TTC549 (cell line): ENCODE measurements around the gene SLC24A3.

Experiments used
- FAIRE-seq: peaks from 2 replicates; lab custom pipeline; 2012; peaks lifted over from hg19 to GRCh38; lab: Jason Lieb, UNC

The SLC24A3 gene

DNA sequence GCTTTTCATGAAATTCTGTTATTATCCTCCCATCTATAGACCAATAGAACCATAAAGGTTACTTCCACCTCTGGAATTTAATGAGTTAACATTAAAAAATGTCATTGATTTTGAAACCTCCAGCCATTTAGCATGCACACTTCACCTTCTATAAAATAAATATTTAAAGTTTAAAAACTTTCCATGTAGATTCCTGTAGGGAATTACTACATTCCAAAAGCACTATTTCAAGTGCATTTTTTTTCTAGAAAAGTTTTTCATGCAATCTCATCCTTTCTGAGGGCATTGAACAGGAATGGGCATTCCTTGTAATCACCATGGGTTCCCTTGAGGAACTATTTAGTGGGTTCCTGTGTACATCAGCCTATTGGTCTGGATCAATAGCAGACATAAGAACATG, 291.8 kb downstream of the SLC24A3 start:
- no peak for FAIRE-seq

DNA sequence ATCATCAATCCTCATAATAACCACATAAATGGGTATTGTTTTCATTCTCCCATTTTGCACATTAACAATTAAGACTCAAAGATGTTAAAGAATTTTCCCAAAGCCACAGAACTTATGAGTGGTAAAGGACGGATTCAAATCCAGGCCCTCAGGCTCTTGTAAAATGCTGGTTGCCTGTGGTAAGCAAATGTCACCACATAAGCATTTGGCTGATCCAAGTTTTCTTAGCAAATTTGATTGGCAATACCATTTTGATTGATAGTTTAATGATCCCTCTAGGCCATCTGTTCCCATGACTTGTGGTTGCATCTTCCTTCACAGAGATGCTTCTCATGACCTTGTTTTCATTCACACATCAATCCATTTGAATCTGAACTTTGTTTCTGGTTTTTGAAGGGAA, 293.6 kb downstream of the SLC24A3 start:
- FAIRE-seq = no peak

DNA sequence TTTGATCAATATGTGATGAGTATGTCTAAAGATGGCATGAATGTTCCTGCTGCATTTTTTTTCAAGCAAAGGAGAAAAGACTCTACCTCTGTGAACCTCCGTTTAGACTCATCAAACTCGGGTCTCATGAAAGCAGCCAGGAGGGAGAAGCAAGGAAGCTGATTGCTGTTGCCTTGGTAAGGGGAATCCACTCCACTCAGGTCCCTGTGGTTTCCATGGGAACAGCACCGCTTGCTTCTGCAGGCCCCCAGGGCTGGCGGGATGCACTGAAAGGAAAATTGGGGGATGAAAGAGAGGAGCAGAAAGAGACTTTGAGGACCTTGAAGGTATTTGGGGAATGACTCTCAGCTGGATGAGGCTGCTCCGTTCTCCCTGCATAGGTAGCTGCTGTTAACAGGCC, 296.0 kb downstream of the SLC24A3 start:
- FAIRE-seq = no peak

DNA sequence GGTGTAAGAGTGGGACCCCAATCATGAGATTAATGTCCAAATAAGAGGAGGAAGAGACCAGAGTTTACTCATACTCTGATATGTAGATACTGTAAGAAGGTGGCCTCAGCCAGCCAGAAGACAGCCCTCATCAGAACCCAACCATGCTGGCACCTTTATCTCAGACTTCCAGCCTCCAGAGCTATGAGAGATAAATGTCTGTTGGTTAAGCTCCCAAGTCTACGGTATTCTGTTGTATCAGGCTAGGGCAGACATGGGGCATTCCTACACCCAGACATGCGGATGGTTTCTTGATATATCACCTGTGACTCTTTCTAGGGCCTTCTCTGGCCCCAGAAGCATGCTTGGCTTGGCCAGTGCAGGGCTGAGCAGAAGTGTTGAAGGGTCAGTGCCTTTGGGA, 298.2 kb downstream of the SLC24A3 start:
- FAIRE-seq = no peak

DNA sequence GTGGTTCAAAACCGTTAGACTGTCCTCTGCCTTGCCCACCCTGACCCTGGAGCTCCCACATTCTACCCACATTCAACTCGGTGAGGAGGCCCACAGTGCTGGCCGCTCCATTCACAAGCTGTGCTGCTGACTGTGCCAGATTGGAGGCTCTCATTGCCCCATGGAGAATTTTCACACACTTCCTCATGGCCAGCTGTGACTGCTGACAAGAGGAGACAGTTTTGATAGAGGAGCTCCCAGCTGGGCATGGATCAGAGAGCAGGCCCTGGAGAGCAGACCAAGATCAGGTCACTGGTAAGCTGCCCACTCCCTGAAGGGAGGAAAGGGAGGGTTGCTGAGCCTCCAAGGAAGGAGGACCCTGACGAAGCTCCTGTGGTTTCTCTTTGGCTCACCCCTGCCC, 299.5 kb downstream of the SLC24A3 start:
- no peak for FAIRE-seq

DNA sequence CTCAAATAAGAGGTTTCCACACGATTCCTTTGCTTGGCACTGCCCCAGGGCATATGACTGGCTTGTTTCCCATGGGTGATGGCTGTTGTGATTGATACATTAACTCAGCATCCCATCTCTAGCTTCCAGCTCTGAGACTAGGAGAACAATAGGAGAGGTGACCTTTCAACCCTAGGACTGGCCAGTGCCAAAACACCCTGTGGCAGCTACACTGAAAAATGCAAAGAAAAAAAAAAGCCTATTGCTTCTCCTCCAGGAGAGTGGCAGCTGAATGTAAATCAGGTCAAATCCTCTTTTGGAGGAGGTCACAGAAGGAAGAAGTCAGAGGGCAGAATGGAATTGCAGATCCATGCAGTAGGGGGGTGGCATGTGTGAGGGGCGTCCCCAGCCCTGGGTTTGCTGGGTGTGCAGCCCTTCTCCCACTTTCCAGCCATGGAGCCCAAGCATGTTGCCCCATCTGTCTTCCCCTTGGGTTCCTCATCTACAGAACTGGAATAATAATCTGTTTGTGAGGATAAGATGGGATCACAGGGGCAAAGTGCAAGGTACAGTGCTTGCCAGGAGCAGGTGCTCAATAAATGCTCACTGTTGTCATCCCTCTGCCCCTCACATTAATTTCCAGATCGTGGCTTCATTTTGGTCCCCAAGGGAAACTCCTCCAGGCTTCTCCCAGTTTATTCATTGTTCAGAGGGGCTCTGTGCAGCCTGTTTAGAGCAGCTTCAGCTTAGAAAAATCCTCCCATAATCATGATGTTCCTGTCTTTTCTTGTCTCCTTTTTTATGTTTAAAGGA, 300.6 kb downstream of the SLC24A3 start:
- no peak for FAIRE-seq

DNA sequence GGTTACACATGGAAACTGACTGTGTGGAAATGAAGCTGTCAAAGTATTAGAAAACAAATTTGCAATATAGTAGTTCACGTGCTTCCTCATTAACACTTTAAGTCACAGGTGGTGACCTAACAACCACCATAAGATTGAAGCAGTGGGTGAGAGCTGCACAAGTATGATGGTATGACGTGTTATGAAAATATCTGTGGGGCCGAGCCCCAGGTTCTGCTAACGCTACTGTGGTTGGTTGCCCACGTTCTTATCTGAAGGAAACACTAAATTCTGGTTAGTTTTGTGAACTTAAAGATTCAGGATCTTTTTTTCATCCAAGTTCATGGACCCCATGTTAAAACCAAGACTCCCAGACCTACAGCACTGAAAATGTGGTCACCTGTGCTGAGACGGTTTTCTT, 302.6 kb downstream of the SLC24A3 start:
- FAIRE-seq = no peak

DNA sequence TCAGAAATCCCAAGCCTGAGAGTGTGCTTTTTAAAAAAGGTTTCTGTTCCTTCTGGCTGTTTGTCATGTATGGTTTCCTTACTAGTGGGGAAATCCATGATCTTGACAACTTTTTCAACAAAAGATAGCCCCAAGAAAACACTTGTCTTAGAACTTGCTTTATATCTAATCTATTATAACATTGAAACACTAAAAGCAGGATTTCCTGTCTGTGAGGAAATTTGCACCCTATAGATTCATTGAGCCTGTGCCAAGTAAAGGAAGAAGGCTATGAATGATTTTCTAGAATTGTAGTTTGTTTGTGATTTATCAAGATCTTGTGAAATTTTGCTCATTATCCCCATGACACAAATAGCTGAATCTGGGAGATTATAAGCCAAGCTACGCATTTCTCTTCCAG, 307.0 kb downstream of the SLC24A3 start:
- no peak for FAIRE-seq

DNA sequence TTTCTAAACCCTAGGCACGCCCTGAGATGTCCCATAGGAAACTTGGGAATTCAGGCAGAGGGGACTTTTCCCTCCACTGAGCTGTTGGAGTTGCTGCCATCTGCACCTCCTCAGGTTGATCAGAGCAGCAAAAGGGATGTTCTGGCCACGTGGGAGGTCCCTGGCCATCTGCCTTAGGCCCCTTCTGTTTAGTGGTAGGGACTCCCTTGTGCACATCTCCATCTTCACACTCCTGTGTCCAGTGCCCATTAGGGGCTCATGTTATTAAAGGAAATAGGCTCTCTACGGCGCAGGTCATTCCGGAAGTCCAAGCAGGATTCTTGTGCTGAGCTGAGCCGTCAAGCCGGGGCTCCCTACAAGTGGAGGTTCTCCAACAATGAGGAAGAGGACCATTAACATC, 307.8 kb downstream of the SLC24A3 start:
- no peak for FAIRE-seq

DNA sequence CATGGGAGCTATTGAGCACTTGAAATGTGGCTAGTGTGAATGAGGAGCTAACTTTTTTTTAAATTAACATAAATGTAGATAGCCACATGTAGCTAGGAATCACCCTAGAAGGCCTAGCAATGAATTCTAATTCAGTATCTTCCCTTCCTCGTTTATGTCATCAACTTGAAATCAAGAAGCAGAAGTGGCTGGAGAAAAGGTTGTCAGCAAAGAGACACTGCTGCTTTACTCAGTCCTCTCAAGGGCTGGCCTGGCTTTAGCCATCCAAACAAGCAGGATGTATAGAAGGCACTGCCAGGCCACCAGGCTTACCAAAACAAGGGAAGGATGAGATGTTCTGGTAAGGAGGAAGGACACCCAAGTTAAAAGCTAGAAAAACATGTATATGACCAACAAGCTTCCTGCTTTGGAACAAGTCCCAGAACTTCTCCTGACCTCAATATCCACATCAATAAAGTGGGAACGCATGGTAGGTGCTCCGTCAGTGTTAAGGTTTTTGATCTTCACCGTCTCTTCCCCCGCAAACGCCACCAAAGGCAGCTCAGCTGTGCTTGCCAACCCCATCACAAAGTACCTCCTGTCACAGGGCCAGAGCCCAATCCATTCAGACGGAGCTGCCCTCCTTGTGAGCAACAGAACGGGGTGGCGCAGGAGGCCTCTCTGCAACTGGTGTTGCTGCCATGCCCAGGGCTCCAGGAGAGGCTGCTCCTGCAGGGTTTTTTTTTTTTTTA, 309.8 kb downstream of the SLC24A3 start:
- FAIRE-seq = no peak

DNA sequence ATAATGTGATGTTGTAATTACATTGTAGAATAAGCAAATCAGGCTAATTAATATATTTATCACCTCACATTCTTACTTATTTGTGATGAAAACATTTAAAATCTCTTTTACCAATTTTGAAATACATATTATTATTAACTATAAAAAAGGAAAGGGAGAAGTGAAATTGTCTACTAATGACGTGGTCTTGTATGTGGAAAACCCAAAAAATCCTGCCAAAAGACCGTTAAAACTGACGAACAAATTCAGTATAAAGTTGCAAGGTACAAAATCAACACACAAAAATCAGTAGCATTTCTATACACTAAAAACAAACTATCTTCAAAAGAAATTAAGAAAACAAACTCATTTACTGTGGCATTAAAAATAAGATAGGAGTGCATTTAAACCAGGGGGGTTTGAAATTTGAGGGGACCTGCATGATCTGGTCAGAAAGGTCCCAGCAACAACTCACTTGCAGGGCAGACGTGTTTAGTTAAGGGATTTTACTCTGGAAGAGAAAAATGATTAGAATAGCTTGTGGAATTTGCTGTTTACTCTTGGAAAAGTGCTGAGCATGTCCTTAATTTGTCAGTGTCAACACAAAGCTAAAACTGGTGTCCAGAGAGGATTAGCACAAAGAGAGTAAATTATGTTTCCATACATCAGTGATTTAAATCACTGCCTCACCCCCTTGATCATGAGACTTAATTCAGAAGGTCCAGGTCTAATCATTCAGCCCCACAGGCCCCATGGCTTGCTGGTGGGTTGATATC, 310.6 kb downstream of the SLC24A3 start:
- no peak for FAIRE-seq

DNA sequence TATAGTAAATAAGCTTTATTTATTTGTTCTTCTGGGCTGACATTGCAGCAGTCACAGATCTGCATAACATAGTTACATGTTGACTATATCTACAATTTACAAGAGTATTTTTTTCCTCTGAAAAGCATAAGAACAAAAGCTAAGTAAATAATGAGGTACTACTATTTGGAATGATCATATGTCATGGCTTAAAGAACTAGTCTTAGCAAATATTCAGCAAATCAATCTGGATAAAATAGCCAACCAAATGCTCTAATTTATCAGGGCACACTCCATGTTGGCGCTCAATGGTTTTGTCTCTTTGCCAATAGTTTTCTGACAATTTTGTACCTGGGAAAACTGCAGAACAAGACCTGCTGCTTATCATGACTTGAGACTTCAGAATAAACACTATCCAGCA, 312.2 kb downstream of the SLC24A3 start:
- FAIRE-seq = no peak

DNA sequence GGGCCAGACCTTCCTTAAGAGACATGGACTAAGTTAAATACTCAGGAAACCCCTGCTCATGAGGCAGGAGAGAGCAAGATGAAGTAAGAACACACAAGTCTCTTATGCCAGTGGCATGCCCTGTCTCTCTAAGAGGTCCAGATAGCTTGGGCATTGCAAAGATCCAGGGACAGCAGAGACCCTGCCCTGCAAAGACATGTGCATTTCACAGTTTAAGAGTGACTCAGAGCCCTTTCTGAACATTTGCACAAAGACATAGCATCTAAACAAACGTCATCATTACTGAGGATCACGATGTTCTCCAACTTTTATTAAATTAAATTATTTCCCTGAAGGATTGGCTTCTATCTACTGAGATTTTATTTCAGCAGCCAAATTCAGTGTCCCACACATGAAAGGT, 315.1 kb downstream of the SLC24A3 start:
- FAIRE-seq = no peak

DNA sequence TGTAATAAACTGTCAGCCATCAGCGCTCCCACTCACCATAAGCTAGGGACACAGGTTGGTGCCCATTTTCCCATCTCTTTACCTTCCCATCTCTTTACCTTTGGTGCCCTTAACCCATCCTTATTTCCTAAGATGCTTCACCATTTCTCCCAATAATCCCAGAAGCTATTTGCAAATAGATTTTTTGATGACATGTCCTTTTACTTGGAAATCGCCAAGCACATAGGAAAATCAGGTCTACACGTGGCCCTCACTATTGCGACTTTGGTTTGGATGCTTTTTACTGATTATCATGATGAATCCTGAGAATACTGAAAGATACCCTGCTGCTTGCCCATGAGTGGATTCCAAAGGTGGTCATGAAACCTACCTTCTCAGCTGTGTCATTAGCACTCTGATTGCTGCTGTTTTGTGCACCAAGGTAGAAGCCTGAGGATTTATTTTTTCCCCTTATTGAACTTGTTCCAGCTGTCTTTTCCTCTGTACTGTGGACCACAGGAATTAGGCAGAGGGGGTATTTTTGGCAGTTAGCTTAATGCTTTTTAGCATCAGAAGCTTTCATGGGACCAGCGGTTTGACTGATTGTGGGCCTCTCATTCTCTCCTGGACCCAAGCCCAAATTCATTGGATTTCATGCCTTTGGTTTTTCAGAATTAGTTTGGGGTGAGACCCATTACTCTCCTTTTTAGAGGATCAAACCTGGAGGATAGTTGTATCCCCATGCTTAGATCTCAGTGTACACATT, 316.0 kb downstream of the SLC24A3 start:
- FAIRE-seq = no peak

DNA sequence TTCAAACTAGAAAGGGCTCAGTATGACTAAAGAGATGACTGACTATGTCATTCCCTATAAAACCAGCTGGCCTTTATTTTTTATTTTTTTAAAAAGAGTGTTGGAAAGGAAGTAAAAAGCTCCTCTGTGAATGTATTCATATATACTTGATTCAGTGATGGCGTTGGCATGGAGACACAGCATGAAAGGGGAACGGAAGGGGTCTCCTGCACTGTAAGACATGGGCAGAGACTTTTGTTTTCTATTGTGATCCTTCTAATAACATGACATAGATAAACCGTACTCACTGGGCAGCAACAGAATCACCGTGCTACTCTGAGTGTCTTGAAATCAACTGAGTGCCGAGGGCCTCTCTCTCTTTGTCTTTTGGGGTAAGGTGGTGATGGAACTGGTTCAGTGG, 317.6 kb downstream of the SLC24A3 start:
- FAIRE-seq = no peak

DNA sequence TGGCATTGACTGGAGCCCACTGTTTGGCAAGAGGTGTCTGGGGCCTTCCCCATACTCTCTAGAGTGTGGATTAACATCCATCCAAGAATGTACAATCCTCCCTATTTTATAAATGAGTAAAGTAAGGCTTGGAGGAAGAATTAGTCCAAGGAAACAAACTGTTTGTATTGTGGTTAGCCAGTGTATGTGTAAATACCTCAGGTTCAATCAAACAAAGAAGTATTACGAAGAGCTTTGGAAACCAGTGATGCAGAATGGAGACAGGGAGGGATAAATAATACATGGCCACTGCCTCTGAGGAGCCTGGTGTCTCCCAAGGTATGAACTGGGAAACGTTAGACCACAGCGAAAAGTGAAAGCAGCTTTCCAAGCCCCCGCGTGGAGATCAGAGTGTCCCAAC, 319.0 kb downstream of the SLC24A3 start:
- FAIRE-seq = no peak

DNA sequence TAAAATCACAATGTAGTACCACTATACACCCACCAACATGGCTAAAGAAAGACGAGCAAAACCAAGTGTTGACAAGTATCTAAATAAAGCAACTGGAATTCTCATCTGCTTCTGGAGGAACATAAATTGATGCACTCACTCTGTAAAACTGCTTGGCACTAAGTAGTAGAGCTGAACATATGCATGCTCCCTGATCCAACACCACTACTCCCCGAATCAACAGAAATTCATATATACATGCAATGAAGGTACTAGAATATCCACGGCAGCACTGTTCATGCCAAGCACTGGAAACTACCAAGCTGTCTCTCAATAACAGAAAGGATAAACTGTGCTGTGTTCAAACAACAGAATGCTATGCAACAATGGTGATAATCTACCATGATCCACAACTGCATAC, 326.1 kb downstream of the SLC24A3 start:
- FAIRE-seq = no peak

DNA sequence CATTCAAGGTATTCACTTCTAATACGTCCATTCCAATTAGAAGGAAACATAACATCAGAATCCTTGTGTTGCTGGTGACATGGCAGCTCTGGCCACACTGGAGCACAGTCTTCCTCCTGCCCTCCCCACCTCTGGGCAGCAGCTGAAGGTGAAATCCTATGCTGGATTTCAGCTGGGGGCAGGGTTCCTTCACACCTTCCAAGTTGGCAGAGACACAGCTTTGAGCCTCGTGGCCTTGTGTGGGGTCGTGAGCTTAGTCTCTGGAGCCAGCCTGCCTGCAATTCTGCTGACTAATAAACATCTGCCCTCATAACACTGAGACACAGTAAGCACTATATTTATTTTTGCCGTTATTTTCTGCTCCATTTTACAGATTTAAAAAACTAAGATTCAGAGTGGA, 326.7 kb downstream of the SLC24A3 start:
- no peak for FAIRE-seq

DNA sequence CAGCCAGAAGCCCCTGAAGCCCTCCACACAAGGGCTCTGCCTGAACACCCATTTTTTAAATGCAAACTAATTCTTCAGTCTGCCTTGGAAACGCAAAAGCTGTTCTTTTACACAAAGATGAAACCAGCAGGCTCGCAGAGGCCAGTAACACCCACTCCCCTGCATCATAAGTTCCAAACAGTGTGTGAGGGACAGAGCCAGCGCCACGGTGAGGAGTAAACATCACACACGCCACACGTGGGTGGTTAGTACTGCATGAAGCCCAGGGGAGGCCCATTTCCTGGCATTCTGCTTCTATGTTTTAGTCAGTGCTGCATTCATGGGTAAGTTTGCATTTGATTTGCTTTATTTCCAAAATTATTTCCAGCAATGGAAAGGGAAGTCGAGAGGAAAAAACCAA, 327.9 kb downstream of the SLC24A3 start:
- FAIRE-seq = no peak

DNA sequence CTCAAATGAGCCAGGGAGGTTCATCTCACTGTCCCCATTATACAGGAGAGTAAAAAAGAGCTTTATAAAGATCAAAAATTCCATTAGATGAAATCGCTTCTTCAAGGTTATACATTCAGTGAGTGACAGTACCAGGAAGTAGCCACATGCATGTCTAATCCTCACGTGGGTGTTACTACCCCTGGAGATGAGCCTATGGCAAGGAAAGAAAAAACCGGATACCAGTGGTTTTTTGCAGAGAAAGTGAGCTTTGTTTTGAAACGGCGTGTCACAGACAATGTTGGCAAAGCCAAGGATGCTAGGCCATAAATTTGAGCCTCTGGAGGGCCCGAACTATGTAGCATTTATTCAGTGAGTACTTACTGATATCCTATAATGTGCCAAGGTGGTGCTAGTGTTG, 330.7 kb downstream of the SLC24A3 start:
- no peak for FAIRE-seq

DNA sequence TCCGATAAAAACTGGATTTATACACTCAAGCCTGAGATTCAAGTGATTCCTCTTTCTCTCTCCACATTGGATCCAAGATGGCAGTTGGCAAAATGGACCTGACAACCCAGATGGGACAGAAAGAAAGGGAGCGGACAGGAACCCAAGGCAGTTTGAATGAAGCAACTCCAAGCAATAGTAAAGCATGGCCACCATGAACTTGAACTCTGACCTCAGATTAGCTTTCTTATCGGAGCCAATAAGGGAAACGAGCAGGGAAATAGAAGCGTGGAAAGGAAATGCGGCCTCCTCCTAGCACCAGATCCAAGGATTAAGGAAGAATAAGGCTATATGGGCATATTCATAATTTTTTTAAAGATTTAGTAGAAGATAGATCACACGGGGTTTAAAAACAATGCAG, 332.2 kb downstream of the SLC24A3 start:
- no peak for FAIRE-seq

DNA sequence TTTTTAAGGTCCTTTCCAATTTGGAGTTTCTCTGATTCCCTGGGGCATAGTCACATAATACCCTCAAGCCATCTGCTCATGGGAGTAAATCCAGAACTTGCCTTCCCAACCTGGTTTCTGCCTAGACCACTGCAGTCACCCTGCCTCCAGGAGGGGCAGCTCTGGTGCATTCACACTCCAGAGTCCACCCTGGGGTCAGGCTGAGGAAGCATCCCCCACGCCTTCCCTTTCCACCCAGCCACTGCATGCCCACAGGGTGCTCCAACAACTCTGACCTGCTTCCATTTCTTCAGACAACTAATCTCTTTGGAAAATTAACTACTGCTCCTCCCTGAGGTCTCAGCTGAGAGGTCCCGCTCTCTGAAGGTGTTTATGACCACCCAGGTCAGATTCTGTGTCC, 334.2 kb downstream of the SLC24A3 start:
- no peak for FAIRE-seq

DNA sequence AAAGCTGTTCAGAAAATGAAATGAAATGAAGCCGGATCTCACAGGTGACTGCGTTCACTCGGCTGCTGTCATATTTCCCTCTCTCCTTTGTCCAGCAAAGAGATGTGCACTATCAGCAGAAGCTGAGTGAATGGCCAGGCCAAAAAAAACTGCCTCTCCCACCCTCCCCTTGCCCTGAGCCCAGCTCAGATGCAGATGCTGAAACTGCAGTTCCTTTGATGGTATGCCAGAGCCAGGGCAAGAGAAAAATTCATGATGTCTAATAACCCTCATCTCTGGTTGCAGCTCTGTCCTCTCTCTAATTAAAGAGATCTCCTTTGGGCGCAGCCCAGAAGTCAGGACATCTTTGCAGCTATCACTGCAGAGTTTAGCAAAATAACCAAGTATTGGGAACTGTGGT, 335.1 kb downstream of the SLC24A3 start:
- FAIRE-seq = no peak
